GM21529 (cell line): ENCODE results near the gene GH1.
A peak's percentile ranks its signal among the peaks of the same experiment; 100 is the strongest.

Experiments used
- ATAC-seq: cut with Tn5 transposase; IDR thresholded peaks from one replicate; pipeline ENCODE4 v1.9.1; 2021; ENCODE audit not compliant: unreplicated experiment

GH1 gene

DNA sequence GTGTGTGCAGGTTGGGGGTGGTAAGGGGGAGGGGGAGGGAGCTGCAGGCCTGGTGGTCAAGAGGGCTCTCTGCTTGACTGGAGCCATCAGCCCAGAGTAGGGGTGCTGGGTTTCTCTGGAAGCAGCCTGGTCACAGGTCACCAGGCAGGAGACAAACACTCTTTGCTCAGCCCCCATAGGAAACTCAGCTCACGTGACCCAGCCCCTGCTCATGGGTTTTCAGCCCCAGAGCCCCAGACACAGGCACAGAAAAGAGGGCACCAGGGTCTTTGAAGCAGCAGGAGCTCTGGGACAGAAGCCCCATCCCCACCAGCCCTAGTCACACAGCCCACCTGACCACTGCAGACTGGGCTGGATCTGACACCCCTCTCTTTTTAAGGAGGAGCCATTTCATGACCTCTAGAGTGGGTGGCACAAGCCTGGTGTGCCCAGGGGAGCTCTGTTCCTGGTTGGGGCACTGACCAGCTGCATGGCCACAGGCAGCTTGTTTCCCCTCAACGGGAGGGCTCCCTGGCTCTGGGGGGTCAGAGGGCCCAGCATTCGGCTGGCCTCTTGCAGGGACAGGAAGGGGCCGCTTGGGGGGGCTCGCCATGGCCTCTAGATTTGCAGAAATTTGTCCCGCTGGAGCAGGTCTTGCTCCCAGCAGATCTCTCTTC, 27.3 kb upstream of the GH1 start:
- no peak for ATAC-seq

GRCh38 chr17:63944736-63945499, 26.3 kb upstream of the GH1 start:
- ATAC-seq = no peak

DNA sequence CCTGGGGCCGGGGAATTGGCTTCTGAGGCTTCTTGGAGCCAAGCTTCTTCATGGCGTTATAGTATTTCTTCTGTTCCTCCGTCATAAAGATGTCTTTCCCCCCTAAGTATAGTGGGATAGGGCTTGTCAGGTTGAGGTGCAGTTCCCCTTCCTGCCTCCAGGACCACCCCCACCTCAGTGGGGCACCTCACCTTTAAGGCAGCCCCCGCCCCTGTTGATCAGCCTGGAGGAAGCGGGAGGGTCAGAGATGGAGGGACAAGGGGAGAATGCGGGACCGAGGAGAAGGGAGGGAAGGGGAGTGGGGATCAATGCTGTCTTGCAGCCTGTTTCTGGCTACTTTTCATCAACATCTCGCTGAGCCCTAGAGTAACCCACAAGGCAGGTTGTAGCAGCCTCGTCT, 25.1 kb upstream of the GH1 start:
- no peak for ATAC-seq

DNA sequence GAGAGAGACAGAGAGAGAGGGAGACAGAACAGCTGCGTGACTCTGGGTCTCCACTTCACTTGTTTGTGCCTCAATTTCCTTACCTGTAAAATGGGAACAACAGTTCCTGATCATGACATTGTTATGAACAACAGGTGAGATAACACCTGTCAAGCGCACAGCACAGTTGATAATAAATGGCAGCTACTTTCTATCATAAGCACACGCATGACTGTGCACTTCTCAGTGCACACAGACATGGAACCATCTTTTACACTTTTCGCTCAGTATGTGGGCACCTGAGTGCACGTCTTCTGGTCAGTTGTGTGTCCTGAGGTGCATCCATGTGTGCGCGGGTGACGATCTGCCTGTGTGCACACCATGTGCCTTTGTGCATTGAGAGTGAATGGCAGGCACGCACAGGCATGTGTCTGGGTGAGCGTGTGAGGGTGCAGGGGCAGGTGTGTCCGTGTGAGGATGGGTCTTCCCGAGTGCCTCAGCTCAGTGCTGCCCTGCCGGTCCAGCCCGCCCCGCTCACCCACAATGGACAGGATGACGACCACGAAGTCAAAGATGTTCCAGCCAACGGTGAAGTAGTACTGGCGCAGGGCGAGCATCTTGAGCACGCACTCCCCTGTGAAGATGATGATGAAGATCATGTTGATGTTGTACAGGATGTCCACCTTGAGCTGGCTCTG, 23.8 kb upstream of the GH1 start:
- no peak for ATAC-seq

- ATAC-seq = no peak
Measured at GRCh38 chr17:63941751-63942150, 23.1 kb upstream of the GH1 start.

GRCh38 chr17:63941162-63941561, 22.5 kb upstream of the GH1 start:
- no peak for ATAC-seq

GRCh38 chr17:63940584-63940983, 21.9 kb upstream of the GH1 start:
- no peak for ATAC-seq

- no peak for ATAC-seq
Measured at GRCh38 chr17:63939884-63940283, 21.2 kb upstream of the GH1 start.

- no peak for ATAC-seq
Measured at GRCh38 chr17:63939401-63939800, 20.8 kb upstream of the GH1 start.

- no peak for ATAC-seq
Measured at GRCh38 chr17:63937920-63938319, 19.3 kb upstream of the GH1 start.

GRCh38 chr17:63937319-63937718, 18.7 kb upstream of the GH1 start:
- ATAC-seq = no peak

- ATAC-seq = no peak
Measured at GRCh38 chr17:63934183-63935112, 15.8 kb upstream of the GH1 start.

- ATAC-seq = no peak
Measured at GRCh38 chr17:63933598-63933997, 15.0 kb upstream of the GH1 start.

- peak; percentile 18 for ATAC-seq
Measured at GRCh38 chr17:63932721-63933120, 14.1 kb upstream of the GH1 start.

- ATAC-seq = peak; percentile 70
Measured at GRCh38 chr17:63931981-63932561, 13.4 kb upstream of the GH1 start, which contains the start of gene CD79B. Gene CD79B (minus strand): TSS chr17:63932331. CDS start chr17:63932261, 70 bp downstream.

- ATAC-seq = peak; percentile 48
Measured at GRCh38 chr17:63930951-63931575, 12.4 kb upstream of the GH1 start.

- ATAC-seq = no peak
Measured at GRCh38 chr17:63929860-63930766, 11.5 kb upstream of the GH1 start.

DNA sequence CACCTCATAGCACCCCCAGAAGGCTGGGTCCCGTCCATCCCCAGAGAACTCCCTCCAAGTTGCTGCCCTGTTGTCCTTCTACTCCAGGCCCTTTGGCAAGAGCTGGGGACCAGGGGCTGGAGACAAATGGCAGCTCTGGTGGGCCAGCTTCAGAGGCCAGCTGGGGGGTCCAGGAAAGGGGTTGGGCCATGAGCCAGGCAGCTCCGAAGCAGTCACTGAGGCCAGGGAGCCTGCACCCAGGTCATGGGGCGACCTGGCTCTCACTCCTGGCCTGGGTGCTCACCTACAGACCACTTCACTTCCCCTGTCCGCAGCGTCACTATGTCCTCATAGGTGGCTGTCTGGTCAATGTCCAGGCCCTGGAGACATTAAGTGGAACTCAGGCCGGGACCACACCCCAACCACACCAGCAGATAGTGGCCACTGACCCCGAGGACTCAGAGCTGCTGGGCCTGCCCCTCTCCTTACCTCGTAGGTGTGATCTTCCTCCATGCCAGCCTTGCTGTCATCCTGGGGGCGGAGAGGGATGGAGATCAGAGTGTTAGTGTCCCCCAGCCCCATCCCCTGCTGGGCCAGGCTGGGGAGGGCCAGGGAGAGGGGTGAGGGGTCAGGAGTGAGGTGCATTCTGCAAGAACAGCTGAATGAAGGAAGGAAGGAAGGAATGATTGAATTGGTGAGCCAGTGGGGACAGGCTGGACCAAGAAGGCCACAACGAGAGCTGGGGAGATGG, 10.5 kb upstream of the GH1 start:
- no peak for ATAC-seq
